Activated naive CD4-positive, alpha-beta T cell treated with anti-CD3 and anti-CD28 coated beads, Interleukin-2, amount 50 U/mL, for 16 hours (primary cell): Measurements from ENCODE around the gene PRKCE.
"Not testable (repeated sequence)": the region's sequence is repeated elsewhere in the genome, so short reads cannot be mapped to it uniquely, and the experiment has no call there.

ENCODE experiments used
- DNase-seq: peaks from one replicate; pipeline ENCODE4 v3.0.0-alpha.2; 2020

The PRKCE gene

GRCh38 chr2:46223514-46223913, 572.0 kb downstream of the PRKCE start:
- not testable (repeated sequence) for DNase-seq

GRCh38 chr2:46225150-46225625, 573.7 kb downstream of the PRKCE start:
- DNase-seq, result no peak

- no peak for DNase-seq
Measured at GRCh38 chr2:46225730-46226129, 574.3 kb downstream of the PRKCE start.

- no peak for DNase-seq
Measured at GRCh38 chr2:46226620-46227019, 575.1 kb downstream of the PRKCE start.

- no peak for DNase-seq
Measured at GRCh38 chr2:46227022-46227421, 575.5 kb downstream of the PRKCE start.

- no peak for DNase-seq
Measured at GRCh38 chr2:46227674-46228289, 576.3 kb downstream of the PRKCE start.

GRCh38 chr2:46229134-46230063, 577.9 kb downstream of the PRKCE start:
- DNase-seq, result no peak

- DNase-seq, result no peak
Measured at GRCh38 chr2:46230115-46230571, 578.7 kb downstream of the PRKCE start.

GRCh38 chr2:46230677-46231425, 579.4 kb downstream of the PRKCE start:
- DNase-seq, result no peak

- DNase-seq, result no peak
Measured at GRCh38 chr2:46231721-46232120, 580.2 kb downstream of the PRKCE start.

- no peak for DNase-seq
Measured at GRCh38 chr2:46232860-46233259, 581.4 kb downstream of the PRKCE start.

- DNase-seq, result no peak
Measured at GRCh38 chr2:46236006-46236875, 584.8 kb downstream of the PRKCE start.

- no peak for DNase-seq
Measured at GRCh38 chr2:46236876-46237859, 585.7 kb downstream of the PRKCE start.
